SHP77 treated with DMSO at 0.1 percent for 48 hours (cell line): ENCODE results near the gene EXD3.
"Not testable (repeated sequence)": the region's sequence is repeated elsewhere in the genome, so short reads cannot be mapped to it uniquely, and the experiment has no call there.

Source experiments
- DNase-seq: peaks from one replicate; lab custom pipeline; 2025; lab: John Stamatoyannopoulos, UW

Gene EXD3

GRCh38 chr9:137458194-137459151 is 35.5 kb upstream of the EXD3 start:
- no peak for DNase-seq

GRCh38 chr9:137457406-137458193 is 34.6 kb upstream of the EXD3 start:
- no peak for DNase-seq

- DNase-seq, result no peak
Measured at GRCh38 chr9:137456864-137457405, 34.0 kb upstream of the EXD3 start.

GRCh38 chr9:137456061-137456863 is 33.3 kb upstream of the EXD3 start:
- no peak for DNase-seq

GRCh38 chr9:137455359-137455991 is 32.5 kb upstream of the EXD3 start:
- DNase-seq, result no peak

GRCh38 chr9:137454597-137455358 is 31.8 kb upstream of the EXD3 start:
- no peak for DNase-seq

- DNase-seq, result no peak
Measured at GRCh38 chr9:137454145-137454596, 31.2 kb upstream of the EXD3 start.

GRCh38 chr9:137453643-137454081 is 30.7 kb upstream of the EXD3 start:
- no peak for DNase-seq

GRCh38 chr9:137452761-137453642 is 30.0 kb upstream of the EXD3 start:
- no peak for DNase-seq

- no peak for DNase-seq
Measured at GRCh38 chr9:137452006-137452760, 29.2 kb upstream of the EXD3 start.

- not testable (repeated sequence) for DNase-seq
Measured at GRCh38 chr9:137451264-137452005, 28.5 kb upstream of the EXD3 start.

GRCh38 chr9:137450539-137451222 is 27.7 kb upstream of the EXD3 start:
- not testable (repeated sequence) for DNase-seq

- no peak for DNase-seq
Measured at GRCh38 chr9:137449931-137450538, 27.1 kb upstream of the EXD3 start.

- DNase-seq, result no peak
Measured at GRCh38 chr9:137449081-137449844, 26.3 kb upstream of the EXD3 start.

- DNase-seq, result no peak
Measured at GRCh38 chr9:137448602-137448962, 25.6 kb upstream of the EXD3 start.
